Measurements from ENCODE around the gene CNOT6.

CNOT6 gene

DNA sequence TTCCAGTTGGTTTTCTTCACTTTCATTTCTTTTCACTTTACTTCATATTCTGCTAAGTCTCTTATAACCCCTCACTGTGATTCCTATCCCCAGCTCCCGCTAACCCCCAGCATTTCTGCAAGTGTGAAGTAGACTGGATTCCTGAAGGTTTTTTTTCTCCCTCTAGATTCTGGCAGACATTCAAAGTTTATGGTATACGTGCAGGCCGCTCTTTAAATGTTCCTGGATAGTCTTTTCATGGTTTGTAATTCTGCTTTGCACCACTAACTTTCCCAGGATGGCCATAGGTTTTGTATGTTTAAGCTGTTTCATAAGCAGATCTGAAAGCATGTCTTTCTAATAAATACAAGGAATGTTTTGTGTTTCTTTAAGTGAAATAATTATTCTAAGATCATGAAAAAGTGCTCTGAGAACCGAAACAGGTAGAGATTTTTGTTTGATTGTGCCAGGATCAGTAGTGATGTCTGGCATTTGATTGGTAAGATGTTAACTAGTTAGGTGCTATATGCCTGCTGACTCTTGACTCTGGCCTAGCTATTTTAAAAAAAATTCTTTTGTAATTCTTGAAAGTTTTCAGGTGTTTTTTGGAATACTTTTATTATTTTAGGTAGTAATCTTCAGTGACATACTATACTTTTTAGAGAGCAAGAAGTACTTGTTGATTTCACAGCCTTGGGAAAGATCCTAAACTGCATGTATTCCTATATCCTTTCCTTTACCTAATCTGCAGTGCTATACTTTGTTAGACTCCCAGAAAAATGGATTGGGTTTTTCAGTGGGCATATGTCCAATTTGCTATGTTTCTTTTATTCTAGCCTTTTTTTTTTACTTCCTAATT lies 29.7 kb downstream of the CNOT6 start:
- H3K4me2 ChIP-seq (ENCODE audit: insufficient read depth, low read length) = no peak overlapping the region
- peaks cover 98% of the 10 kb centered on the region for H3K79me2 ChIP-seq (ENCODE audit: insufficient read depth, low read length)
- TF ChIP-seq CTCF (IDR thresholded peaks at IDR 0.05; ENCODE audit: borderline replicate concordance, extremely low read depth, low read length, poor library complexity, severe bottlenecking) (no peak), EZH2 (IDR thresholded peaks at IDR 0.05; ENCODE audit: borderline replicate concordance, low read depth, low read length, severe bottlenecking) (no peak)
- no peak overlapping the region for H3K4me3 ChIP-seq (ENCODE audit: low read depth in 1 of 2, low read length in 2 of 2)
- DNase-seq = no peak
- H3K36me3 ChIP-seq (ENCODE audit: insufficient read depth, low read length) = peaks cover 32% of the 10 kb centered on the region
- peaks cover 79% of the 10 kb centered on the region for H4K20me1 ChIP-seq (ENCODE audit: insufficient read depth, low read length)
- H3K9ac ChIP-seq (ENCODE audit: low read depth, low read length) = no peak overlapping the region
- no peak overlapping the region for H3K27ac ChIP-seq (ENCODE audit: low read length)
- H3K9me3 ChIP-seq (ENCODE audit: insufficient read depth, low read length, severe bottlenecking) = no peaks in the 10 kb centered on the region
- H3K4me1 ChIP-seq (ENCODE audit: insufficient read depth, low read length) = peaks cover 8% of the 10 kb centered on the region
- H2AFZ ChIP-seq (ENCODE audit: low read depth, low read length) = no peak overlapping the region
- H3K27me3 ChIP-seq (ENCODE audit: insufficient read depth, low read length, poor library complexity) = no peaks in the 10 kb centered on the region
- no peak for ATAC-seq (ENCODE audit: insufficient read depth, low read depth)

GRCh38 chr5:180525399-180525798 lies 31.2 kb downstream of the CNOT6 start:
- Histone ChIP-seq H3K9me3 (ENCODE audit: insufficient read depth, low read length, severe bottlenecking) (no peaks in the 10 kb centered on the region), H3K79me2 (ENCODE audit: insufficient read depth, low read length) (peaks cover 96% of the 10 kb centered on the region), H2AFZ (ENCODE audit: low read depth, low read length) (no peak overlapping the region), H3K27ac (ENCODE audit: low read length) (0 out of 2 replicates have a peak overlapping the region, but pooled peaks have one; percentile 30), H4K20me1 (ENCODE audit: insufficient read depth, low read length) (peaks cover 68% of the 10 kb centered on the region), H3K4me3 (ENCODE audit: low read depth in 1 of 2, low read length in 2 of 2) (no peak overlapping the region), H3K27me3 (ENCODE audit: insufficient read depth, low read length, poor library complexity) (no peaks in the 10 kb centered on the region), H3K4me1 (ENCODE audit: insufficient read depth, low read length) (peaks cover 8% of the 10 kb centered on the region), H3K9ac (ENCODE audit: low read depth, low read length) (no peak overlapping the region), H3K4me2 (ENCODE audit: insufficient read depth, low read length) (no peak overlapping the region), H3K36me3 (ENCODE audit: insufficient read depth, low read length) (peaks cover 43% of the 10 kb centered on the region)
- no peak for TF ChIP-seq EZH2 (IDR thresholded peaks at IDR 0.05; ENCODE audit: borderline replicate concordance, low read depth, low read length, severe bottlenecking)
- TF ChIP-seq CTCF (IDR thresholded peaks at IDR 0.05; ENCODE audit: borderline replicate concordance, extremely low read depth, low read length, poor library complexity, severe bottlenecking) = peak; percentile 27
- no peak; the same call in 2 of the 3 replicates for ATAC-seq (ENCODE audit: insufficient read depth, low read depth)
- no peak for DNase-seq

- H3K36me3 ChIP-seq (ENCODE audit: insufficient read depth, low read length) = peaks cover 43% of the 10 kb centered on the region
- peaks cover 63% of the 10 kb centered on the region for H4K20me1 ChIP-seq (ENCODE audit: insufficient read depth, low read length)
- H3K27ac ChIP-seq (ENCODE audit: low read length) = no peak overlapping the region
- H3K9me3 ChIP-seq (ENCODE audit: insufficient read depth, low read length, severe bottlenecking) = no peaks in the 10 kb centered on the region
- ATAC-seq (ENCODE audit: insufficient read depth, low read depth) = no peak
- peaks cover 88% of the 10 kb centered on the region for H3K79me2 ChIP-seq (ENCODE audit: insufficient read depth, low read length)
- no peak overlapping the region for H3K4me3 ChIP-seq (ENCODE audit: low read depth in 1 of 2, low read length in 2 of 2)
- H3K4me1 ChIP-seq (ENCODE audit: insufficient read depth, low read length) = peaks cover 8% of the 10 kb centered on the region
- H3K4me2 ChIP-seq (ENCODE audit: insufficient read depth, low read length) = no peak overlapping the region
- TF ChIP-seq CTCF (IDR thresholded peaks at IDR 0.05; ENCODE audit: borderline replicate concordance, extremely low read depth, low read length, poor library complexity, severe bottlenecking) (no peak), EZH2 (IDR thresholded peaks at IDR 0.05; ENCODE audit: borderline replicate concordance, low read depth, low read length, severe bottlenecking) (no peak)
- no peaks in the 10 kb centered on the region for H3K27me3 ChIP-seq (ENCODE audit: insufficient read depth, low read length, poor library complexity)
- DNase-seq = no peak
- H3K9ac ChIP-seq (ENCODE audit: low read depth, low read length) = no peak overlapping the region
- no peak overlapping the region for H2AFZ ChIP-seq (ENCODE audit: low read depth, low read length)
Observed at GRCh38 chr5:180526269-180526668, 32.1 kb downstream of the CNOT6 start.
